Glutamatergic neuron (in vitro differentiated cells): ENCODE data around the gene TRAPPC1. TPM values are rescaled to one million over a fixed set of nuclear protein-coding genes. Genes with fewer than 3 reads are reported as not detected.

Experiments
- DNase-seq: peaks from one replicate; pipeline ENCODE4 v3.0.0; 2022
- H3K27ac Mint-ChIP-seq: one replicate; pipeline ENCODE4 v1.8.0; 2020; ENCODE audit warnings: mild to moderate bottlenecking, mixed read lengths, inconsistent platforms; ENCODE audit not compliant: unreplicated experiment
- H3K27me3 Mint-ChIP-seq: one replicate; pipeline ENCODE4 v1.8.0; 2020; ENCODE audit warnings: mild to moderate bottlenecking, moderate library complexity, mixed read lengths, inconsistent platforms; ENCODE audit not compliant: unreplicated experiment
- H3K36me3 Mint-ChIP-seq: one replicate; pipeline ENCODE4 v1.8.0; 2020; ENCODE audit warnings: mild to moderate bottlenecking, mixed read lengths, inconsistent platforms; ENCODE audit not compliant: unreplicated experiment
- H3K4me1 Mint-ChIP-seq: one replicate; pipeline ENCODE4 v1.8.0; 2020; ENCODE audit warnings: mild to moderate bottlenecking, low read depth, mixed read lengths, inconsistent platforms; ENCODE audit not compliant: unreplicated experiment
- H3K4me3 Mint-ChIP-seq: one replicate; pipeline ENCODE4 v1.8.0; 2020; ENCODE audit warnings: mild to moderate bottlenecking, mixed read lengths, inconsistent platforms; ENCODE audit not compliant: unreplicated experiment
- H3K9me3 Mint-ChIP-seq: one replicate; pipeline ENCODE4 v1.8.0; 2020; ENCODE audit warnings: mild to moderate bottlenecking, moderate library complexity, mixed read lengths, inconsistent platforms; ENCODE audit not compliant: unreplicated experiment
- CTCF ChIP-seq: fragments of 200-600 bp; sonication (generic); IDR thresholded peaks from one replicate; pipeline ENCODE4 v1.5.0; 2021; ENCODE audit not compliant: partially characterized antibody, unreplicated experiment
- total RNA-seq: library from RNA; stranded (reverse); fragmentation: NEBNext Ultra II Directional; extraction: Animal tissue kit (Norgen Biotek cat#: 25700); gene quantifications from one replicate; pipeline ENCODE4 v1.2.1, GENCODE V29; 2021; ENCODE audit not compliant: unreplicated experiment

The TRAPPC1 gene
- total RNA-seq, 1 donor from 2014 or later, result 214 TPM

DNA sequence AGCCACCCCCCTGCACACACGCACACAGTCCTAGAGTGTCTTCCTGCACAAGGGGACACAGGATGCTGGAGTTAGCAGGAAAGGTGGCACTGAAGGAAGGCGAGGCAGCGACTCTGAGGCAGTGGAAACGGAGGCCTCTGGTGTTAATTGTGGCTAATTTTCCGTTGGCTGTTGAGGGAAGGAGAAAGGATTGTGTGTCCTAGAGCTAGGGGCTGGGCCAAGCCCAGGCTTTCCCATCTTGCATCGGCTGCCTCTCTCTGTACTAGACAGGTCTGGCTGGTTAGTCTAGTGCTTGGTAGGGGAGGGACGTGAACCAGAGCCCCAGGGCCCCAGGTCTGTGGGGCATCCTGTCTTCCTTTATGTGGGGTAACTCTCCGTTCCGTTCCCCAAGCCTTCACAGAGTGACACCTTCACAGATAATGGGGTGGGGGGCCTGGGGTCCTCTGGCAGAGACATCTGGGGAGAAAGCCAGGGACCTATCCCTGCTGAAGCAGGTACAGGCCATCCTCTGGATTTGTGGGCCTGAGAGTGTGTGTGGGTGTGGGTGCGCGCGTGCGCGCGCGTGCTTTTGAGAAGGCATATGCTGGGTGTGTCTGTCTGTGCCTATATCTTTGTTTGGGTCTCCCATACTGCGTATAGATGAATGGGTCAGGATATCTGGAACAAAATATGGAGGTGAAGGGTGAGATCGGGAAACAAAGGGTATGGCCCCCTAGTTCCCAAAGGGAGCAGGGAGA is 43.4 kb downstream of the TRAPPC1 start, which contains the start of gene CHD3:
Gene CHD3 (plus strand): TSS at position 606 of the 737 bp plus-strand sequence. CDS start 212 bp downstream, outside the sequence.
- Mint-ChIP-seq H3K27me3 (peaks cover 7% of the 10 kb centered on the region), H3K4me3 (no peak within 1 kb of the TSS), H3K36me3 (no peaks in the 10 kb centered on the region), H3K4me1 (peaks cover 8% of the 10 kb centered on the region), H3K27ac (no peak within 1 kb of the TSS), H3K9me3 (peaks cover 10% of the 10 kb centered on the region)
- no peak for TF ChIP-seq CTCF
- no peak for DNase-seq

GRCh38 chr17:7887482-7888183 is 44.1 kb downstream of the TRAPPC1 start:
- no peaks in the 10 kb centered on the region for H3K36me3 Mint-ChIP-seq
- H3K4me1 Mint-ChIP-seq, result peaks cover 8% of the 10 kb centered on the region
- peaks cover 6% of the 10 kb centered on the region for H3K9me3 Mint-ChIP-seq
- H3K27me3 Mint-ChIP-seq, result peaks cover 7% of the 10 kb centered on the region
- H3K4me3 Mint-ChIP-seq, result no peak overlapping the region
- no peak overlapping the region for H3K27ac Mint-ChIP-seq
- DNase-seq, result peak; percentile 90
- no peak for TF ChIP-seq CTCF

GRCh38 chr17:7887038-7887481 is 44.7 kb downstream of the TRAPPC1 start:
- no peak for DNase-seq
- no peak for TF ChIP-seq CTCF
- H3K36me3 Mint-ChIP-seq, result no peaks in the 10 kb centered on the region
- no peak overlapping the region for H3K27ac Mint-ChIP-seq
- H3K4me3 Mint-ChIP-seq, result no peak overlapping the region
- H3K4me1 Mint-ChIP-seq, result peaks cover 7% of the 10 kb centered on the region
- H3K27me3 Mint-ChIP-seq, result peaks cover 7% of the 10 kb centered on the region
- H3K9me3 Mint-ChIP-seq, result peaks cover 6% of the 10 kb centered on the region

DNA sequence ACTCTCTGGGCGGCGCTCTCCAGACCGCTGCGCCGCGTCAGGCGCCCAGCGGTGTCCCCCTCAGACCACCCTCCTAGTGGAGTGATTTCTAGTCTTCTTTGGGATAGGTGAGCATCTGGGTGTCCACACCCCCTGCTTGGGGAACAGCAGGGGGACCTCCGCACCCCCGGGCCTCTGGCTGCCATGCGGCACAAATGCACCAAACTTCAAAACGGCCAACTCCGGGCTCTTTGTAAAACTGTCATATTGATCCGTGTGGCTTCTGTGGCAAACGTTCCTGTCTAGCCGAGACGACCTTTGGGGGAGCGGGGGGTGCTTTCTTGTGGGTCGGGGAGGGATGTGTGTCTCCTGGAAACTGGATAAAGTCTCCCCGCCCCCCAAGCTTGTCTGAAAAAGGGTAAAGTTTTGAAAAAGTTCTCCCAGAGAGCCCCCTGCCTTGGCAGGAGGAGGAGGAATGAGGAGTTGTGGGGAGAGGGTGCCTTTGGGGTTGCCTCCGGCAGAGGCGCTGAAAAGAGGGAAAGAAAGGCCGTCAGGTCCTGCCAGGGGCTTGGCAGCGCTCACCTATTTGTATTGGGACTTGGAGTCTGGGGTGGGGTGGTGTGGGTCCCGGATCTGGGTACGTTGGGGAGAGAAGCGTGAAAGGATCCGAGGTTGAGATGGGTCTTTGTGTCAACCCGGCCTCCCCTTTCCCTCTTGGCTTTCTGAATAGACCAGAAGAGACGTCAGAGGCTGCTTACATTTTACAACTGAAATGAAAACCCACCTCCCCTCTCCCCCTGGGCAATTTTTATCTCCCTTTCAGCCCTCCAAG is 45.3 kb downstream of the TRAPPC1 start:
- H3K36me3 Mint-ChIP-seq, result no peaks in the 10 kb centered on the region
- peaks cover 7% of the 10 kb centered on the region for H3K27me3 Mint-ChIP-seq
- DNase-seq, result peak; percentile 37
- H3K4me3 Mint-ChIP-seq, result no peak overlapping the region
- H3K27ac Mint-ChIP-seq, result no peak overlapping the region
- peaks cover 6% of the 10 kb centered on the region for H3K9me3 Mint-ChIP-seq
- peaks cover 7% of the 10 kb centered on the region for H3K4me1 Mint-ChIP-seq
- TF ChIP-seq CTCF, result no peak
